ENCODE data around the gene TMEM86B.

GRCh38 chr19:55272142-55272541 lies 43.6 kb upstream of the TMEM86B start:
- no peak for TF ChIP-seq CTCF (conservative IDR thresholded peaks at IDR 0.05)
- TF ChIP-seq EZH2 (IDR thresholded peaks at IDR 0.05; ENCODE audit: low read depth) = no peak

All from PC-9 (cell line).